Measurements from ENCODE around the gene SLC25A19. TPM values are rescaled to one million over a fixed set of nuclear protein-coding genes. Genes with fewer than 3 reads are reported as not detected.

Gene SLC25A19
- total and polyA plus RNA-seq, 2 of the 8 experiments (the other 6 are each of a cell fraction or from before 2014, with no cell fraction given): 28.6 to 32.6 TPM

GRCh38 chr17:75261336-75262111, 27.7 kb downstream of the SLC25A19 start, which contains the start of the genes GGA3 and MRPS7 (continued):
- TF ChIP-seq KDM4A (IDR thresholded peaks at IDR 0.05; ENCODE audit: low read depth, low read length, severe bottlenecking): no peak
- TF ChIP-seq SIRT6 (IDR thresholded peaks at IDR 0.05; ENCODE audit: low read length): no peak
- TF ChIP-seq ATF3 (IDR thresholded peaks at IDR 0.05; ENCODE audit: insufficient read depth, low read depth, low read length): no peak
- TF ChIP-seq BRCA1 (IDR thresholded peaks at IDR 0.05; ENCODE audit: low read depth, low read length): peak; percentile 89
- no peak for TF ChIP-seq E2F6 (IDR thresholded peaks at IDR 0.05)
- TF ChIP-seq TAF7 (optimal IDR thresholded peaks at IDR 0.05; ENCODE audit: borderline replicate concordance, low read depth, low read length): peak; percentile 89
- TF ChIP-seq RFX5 (IDR thresholded peaks at IDR 0.05; ENCODE audit: borderline replicate concordance, low read depth, low read length): no peak
- no peak for TF ChIP-seq MAFK (IDR thresholded peaks at IDR 0.05; ENCODE audit: low read depth, low read length)
- peak; percentile 53; the same call in 1 of the 2 replicates for TF ChIP-seq BACH1 (IDR thresholded peaks at IDR 0.05; ENCODE audit: low read length)
- no peak for TF ChIP-seq RXRA (IDR thresholded peaks at IDR 0.05; ENCODE audit: insufficient read depth, low read depth, low read length)
- TF ChIP-seq ATF2 (IDR thresholded peaks at IDR 0.05; ENCODE audit: low read length): peak; percentile 67; the same call in 1 of the 2 replicates
- no peak for TF ChIP-seq USF2 (IDR thresholded peaks at IDR 0.05; ENCODE audit: low read length)
- TF ChIP-seq CBX8 (IDR thresholded peaks at IDR 0.05; ENCODE audit: borderline replicate concordance, low read depth, low read length): no peak
- TF ChIP-seq EP300 (IDR thresholded peaks at IDR 0.05; ENCODE audit: borderline replicate concordance in 1 of 2, low read depth in 2 of 2, low read length in 2 of 2): no peak
- TF ChIP-seq TAF1 (IDR thresholded peaks at IDR 0.05; ENCODE audit: low read depth, low read length): peak; percentile 98
- no peak for TF ChIP-seq JUN (IDR thresholded peaks at IDR 0.05; ENCODE audit: low read depth, low read length)
- TF ChIP-seq GTF2F1 (IDR thresholded peaks at IDR 0.05; ENCODE audit: borderline replicate concordance, low read depth, low read length): no peak
- TF ChIP-seq NANOG (IDR thresholded peaks at IDR 0.05; ENCODE audit: insufficient read depth, low read depth, low read length, poor library complexity, severe bottlenecking): no peak
